SU-DHL-6 (cell line): ENCODE results near the gene MLC1.

Source experiments
- H2AFZ ChIP-seq: fragments of 200-600 bp; sonication (generic); 2 replicates; pipeline ENCODE4 v1.6.1; 2014; ENCODE audit warnings: low read depth, mild to moderate bottlenecking, moderate library complexity, mixed read lengths, antibody characterized with exemption, low read length; ENCODE audit not compliant: severe bottlenecking
- H3F3A ChIP-seq: fragments of 200-600 bp; shearing (Covaris generic); 2 replicates; pipeline ENCODE4 v1.6.0; 2016; ENCODE audit warnings: antibody characterized with exemption, mild to moderate bottlenecking; ENCODE audit not compliant: insufficient read depth
- H3K27ac ChIP-seq: fragments of 200-600 bp; sonication (generic); 2 replicates; pipeline ENCODE4 v1.5.1; 2016; ENCODE audit warnings: low read depth, mild to moderate bottlenecking, low read length, moderate library complexity, mixed read lengths
- H3K27me3 ChIP-seq: fragments of 200-600 bp; sonication (generic), shearing (Covaris generic); 2 replicates; pipeline ENCODE4 v1.6.0; 2014; ENCODE audit warnings: mild to moderate bottlenecking, low read length
- H3K36me3 ChIP-seq: fragments of 200-600 bp; sonication (generic); 2 replicates; pipeline ENCODE4 v1.6.1; 2014; ENCODE audit warnings: mild to moderate bottlenecking, low read length, mixed read lengths
- H3K4me2 ChIP-seq: fragments of 300-600, 200-600 bp; shearing (Covaris generic), sonication (generic); 2 replicates; pipeline ENCODE4 v1.6.0; 2014; ENCODE audit warnings: low read length, low read depth, mild to moderate bottlenecking; ENCODE audit not compliant: poor library complexity, severe bottlenecking
- H3K4me3 ChIP-seq: fragments of 200-600 bp; sonication (generic); 2 replicates; pipeline ENCODE4 v1.5.1; 2014; ENCODE audit warnings: antibody characterized with exemption, low read length, mild to moderate bottlenecking, mixed read lengths; ENCODE audit not compliant: insufficient read depth, poor library complexity, severe bottlenecking
- H3K79me2 ChIP-seq: fragments of 200-600 bp; sonication (generic); 2 replicates; pipeline ENCODE4 v1.6.1; 2014; ENCODE audit warnings: mild to moderate bottlenecking, low read length, moderate library complexity; ENCODE audit not compliant: insufficient read depth
- H3K9ac ChIP-seq: fragments of 200-600 bp; sonication (generic); 2 replicates; pipeline ENCODE4 v1.7.0; 2014; ENCODE audit warnings: mild to moderate bottlenecking, low read length
- H3K9me2 ChIP-seq: fragments of 200-600 bp; sonication (generic); replicated peaks from 2 replicates; pipeline ENCODE4 v1.6.1; 2014; ENCODE audit warnings: low read length; ENCODE audit not compliant: insufficient read depth
- H3K9me3 ChIP-seq: fragments of 200-600 bp; sonication (generic); 2 replicates; pipeline ENCODE4 v1.6.1; 2014; ENCODE audit warnings: low read length, mixed read lengths; ENCODE audit not compliant: insufficient read depth
- H4K20me1 ChIP-seq: fragments of 200-600 bp; sonication (generic); 2 replicates; pipeline ENCODE4 v1.6.1; 2014; ENCODE audit warnings: low read depth, mild to moderate bottlenecking, antibody characterized with exemption, low read length, moderate library complexity, mixed read lengths
- CTCF ChIP-seq: fragments of 200-600 bp; sonication (generic); IDR thresholded peaks from one replicate; pipeline ENCODE4 v1.5.1; 2017; ENCODE audit warnings: antibody characterized with exemption, mild to moderate bottlenecking, low read length, moderate library complexity; ENCODE audit not compliant: insufficient read depth, poor library complexity, severe bottlenecking
- EZH2phosphoT487 ChIP-seq: fragments of 200-600 bp; sonication (generic), shearing (Covaris generic); conservative IDR thresholded peaks from 2 replicates; pipeline ENCODE4 v1.6.1; 2018; ENCODE audit warnings: mild to moderate bottlenecking, antibody characterized with exemption, low read length, moderate library complexity, mixed read lengths

The MLC1 gene

GRCh38 chr22:50072167-50072555, 13.1 kb downstream of the MLC1 start:
- H3K9ac ChIP-seq, result no peak overlapping the region
- no peaks in the 10 kb centered on the region for H3K79me2 ChIP-seq
- no peaks in the 10 kb centered on the region for H4K20me1 ChIP-seq
- no peak overlapping the region for H3K27ac ChIP-seq
- H2AFZ ChIP-seq, result no peak overlapping the region
- TF ChIP-seq CTCF (no peak), EZH2phosphoT487 (no peak)
- H3K4me3 ChIP-seq, result no peak overlapping the region
- no peaks in the 10 kb centered on the region for H3K27me3 ChIP-seq
- no peaks in the 10 kb centered on the region for H3F3A ChIP-seq
- H3K9me2 ChIP-seq, result no peaks in the 10 kb centered on the region
- no peak overlapping the region for H3K4me2 ChIP-seq
- H3K36me3 ChIP-seq, result no peaks in the 10 kb centered on the region
- no peaks in the 10 kb centered on the region for H3K9me3 ChIP-seq

GRCh38 chr22:50071432-50072166, 13.6 kb downstream of the MLC1 start:
- H3K9ac ChIP-seq, result no peak overlapping the region
- H3K27ac ChIP-seq, result no peak overlapping the region
- H3K9me3 ChIP-seq, result no peaks in the 10 kb centered on the region
- no peak for TF ChIP-seq EZH2phosphoT487
- TF ChIP-seq CTCF, result no peak
- no peak overlapping the region for H3K4me2 ChIP-seq
- no peaks in the 10 kb centered on the region for H4K20me1 ChIP-seq
- no peaks in the 10 kb centered on the region for H3K79me2 ChIP-seq
- no peaks in the 10 kb centered on the region for H3K9me2 ChIP-seq
- no peaks in the 10 kb centered on the region for H3K36me3 ChIP-seq
- H3K27me3 ChIP-seq, result no peaks in the 10 kb centered on the region
- no peak overlapping the region for H2AFZ ChIP-seq
- H3K4me3 ChIP-seq, result no peak overlapping the region
- H3F3A ChIP-seq, result no peaks in the 10 kb centered on the region

GRCh38 chr22:50070366-50070765, 14.9 kb downstream of the MLC1 start:
- Histone ChIP-seq H3K36me3 (no peaks in the 10 kb centered on the region), H3K9me2 (no peaks in the 10 kb centered on the region), H3K4me3 (no peak overlapping the region), H3K9ac (no peak overlapping the region), H3K9me3 (no peaks in the 10 kb centered on the region), H4K20me1 (no peaks in the 10 kb centered on the region), H3K27me3 (no peaks in the 10 kb centered on the region), H2AFZ (no peak overlapping the region), H3K27ac (no peak overlapping the region), H3K4me2 (no peak overlapping the region), H3F3A (no peaks in the 10 kb centered on the region), H3K79me2 (no peaks in the 10 kb centered on the region)
- TF ChIP-seq EZH2phosphoT487, result no peak
- TF ChIP-seq CTCF, result no peak
